Measurements from ENCODE around the gene IFIT1B. TPM values are rescaled to one million over a fixed set of nuclear protein-coding genes. Genes with fewer than 3 reads are reported as not detected.

Gene IFIT1B
- total and polyA plus RNA-seq, 4 donors: 0.21 to 3.7 TPM; not detected in 2

DNA sequence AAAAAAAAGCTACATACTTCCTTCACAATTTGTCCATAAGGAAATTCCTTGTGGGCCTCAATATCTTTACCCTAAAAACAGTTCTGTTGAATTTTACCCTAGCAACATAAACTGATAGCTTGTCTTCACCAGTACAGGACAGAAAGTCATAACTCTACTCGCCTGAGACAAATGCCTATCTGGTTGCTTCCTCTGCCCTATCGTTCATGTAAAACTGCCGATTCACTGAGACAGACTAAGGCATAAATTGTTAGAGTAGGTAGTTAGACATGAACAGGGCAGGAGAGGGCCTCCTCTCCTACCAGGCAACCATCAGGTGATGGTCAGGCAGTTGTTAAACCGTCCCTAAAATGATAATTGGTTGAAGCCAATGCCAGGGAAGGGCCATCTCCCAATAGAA, 25.1 kb upstream of the IFIT1B start:
- ATAC-seq (ENCODE audit: insufficient read depth, low FRiP score) (no peak), DNase-seq (no peak)
- no peaks in the 10 kb centered on the region for H3K9me3 ChIP-seq (ENCODE audit: control insufficient read depth in 4 of 4, insufficient read depth in 3 of 4, low read length in 3 of 4)
- H3K36me3 ChIP-seq (ENCODE audit: control insufficient read depth in 4 of 4, insufficient read depth in 4 of 4, low read length in 4 of 4): peaks cover 0 to 2% (median 0%) of the 10 kb centered on the region in 4 donors
- H3K4me1 ChIP-seq (ENCODE audit: control insufficient read depth in 5 of 5, insufficient read depth in 5 of 5, low read length in 5 of 5): peaks cover 5 to 62% (median 26%) of the 10 kb centered on the region in 5 donors
- TF ChIP-seq, protein P1, sequence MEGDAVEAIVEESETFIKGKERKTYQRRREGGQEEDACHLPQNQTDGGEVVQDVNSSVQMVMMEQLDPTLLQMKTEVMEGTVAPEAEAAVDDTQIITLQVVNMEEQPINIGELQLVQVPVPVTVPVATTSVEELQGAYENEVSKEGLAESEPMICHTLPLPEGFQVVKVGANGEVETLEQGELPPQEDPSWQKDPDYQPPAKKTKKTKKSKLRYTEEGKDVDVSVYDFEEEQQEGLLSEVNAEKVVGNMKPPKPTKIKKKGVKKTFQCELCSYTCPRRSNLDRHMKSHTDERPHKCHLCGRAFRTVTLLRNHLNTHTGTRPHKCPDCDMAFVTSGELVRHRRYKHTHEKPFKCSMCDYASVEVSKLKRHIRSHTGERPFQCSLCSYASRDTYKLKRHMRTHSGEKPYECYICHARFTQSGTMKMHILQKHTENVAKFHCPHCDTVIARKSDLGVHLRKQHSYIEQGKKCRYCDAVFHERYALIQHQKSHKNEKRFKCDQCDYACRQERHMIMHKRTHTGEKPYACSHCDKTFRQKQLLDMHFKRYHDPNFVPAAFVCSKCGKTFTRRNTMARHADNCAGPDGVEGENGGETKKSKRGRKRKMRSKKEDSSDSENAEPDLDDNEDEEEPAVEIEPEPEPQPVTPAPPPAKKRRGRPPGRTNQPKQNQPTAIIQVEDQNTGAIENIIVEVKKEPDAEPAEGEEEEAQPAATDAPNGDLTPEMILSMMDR (IDR thresholded peaks at IDR 0.05; ENCODE audit: control extremely low read depth, extremely low read depth): no peak
- H3K27ac ChIP-seq (ENCODE audit: low read depth in 1 of 2, low read length in 1 of 2): peak overlapping the region in 1 of 2 donors; percentile 55
- no peaks in the 10 kb centered on the region for H3K27me3 ChIP-seq (ENCODE audit: control insufficient read depth in 3 of 3, insufficient read depth in 3 of 3, low read length in 2 of 3)
- no peak overlapping the region for H3K9ac ChIP-seq (ENCODE audit: insufficient read depth in 1 of 2, low read length in 2 of 2)
- 80 to 85% methylated on average over 4 of the region's 4 CpGs for WGBS, 2 donors
- H3K4me3 ChIP-seq: no peak overlapping the region

GRCh38 chr10:89355394-89355931, 22.4 kb upstream of the IFIT1B start:
- ATAC-seq (ENCODE audit: insufficient read depth, low FRiP score) (no peak), DNase-seq (peak in 2 of 3 donors; percentile 67)
- no peak overlapping the region for H3K9ac ChIP-seq (ENCODE audit: insufficient read depth in 1 of 2, low read length in 2 of 2)
- 91 to 96% methylated on average over 2 of the region's 2 CpGs for WGBS, 2 donors
- H3K4me3 ChIP-seq: no peak overlapping the region
- peaks cover 2 to 41% (median 20%) of the 10 kb centered on the region in 5 donors for H3K4me1 ChIP-seq (ENCODE audit: control insufficient read depth in 5 of 5, insufficient read depth in 5 of 5, low read length in 5 of 5)
- TF ChIP-seq, protein P1 (IDR thresholded peaks at IDR 0.05; ENCODE audit: control extremely low read depth, extremely low read depth): no peak
- no peaks in the 10 kb centered on the region for H3K27me3 ChIP-seq (ENCODE audit: control insufficient read depth in 3 of 3, insufficient read depth in 3 of 3, low read length in 2 of 3)
- no peak overlapping the region for H3K27ac ChIP-seq (ENCODE audit: low read depth in 1 of 2, low read length in 1 of 2)
- no peaks in the 10 kb centered on the region for H3K9me3 ChIP-seq (ENCODE audit: control insufficient read depth in 4 of 4, insufficient read depth in 3 of 4, low read length in 3 of 4)
- peaks cover 0 to 2% (median 0%) of the 10 kb centered on the region in 4 donors for H3K36me3 ChIP-seq (ENCODE audit: control insufficient read depth in 4 of 4, insufficient read depth in 4 of 4, low read length in 4 of 4)

DNA sequence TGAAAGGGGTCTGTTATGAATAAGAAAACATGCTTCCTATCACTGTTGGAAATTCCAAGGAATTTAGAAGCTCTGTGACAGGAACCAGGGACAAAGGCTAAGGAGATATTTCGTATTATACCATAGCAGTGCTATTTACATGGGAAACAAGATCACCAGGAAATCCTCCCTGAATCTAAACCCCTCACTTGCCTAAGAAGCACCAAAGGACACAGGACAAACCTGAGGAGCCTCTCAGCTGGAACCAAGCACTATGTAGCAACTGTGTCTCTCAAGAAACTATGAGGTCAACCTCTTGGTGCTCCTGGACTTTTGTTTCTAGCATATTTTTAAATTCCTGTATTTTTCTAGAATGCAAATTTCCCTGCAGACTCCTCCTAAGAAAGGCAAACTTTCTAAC, 20.8 kb upstream of the IFIT1B start:
- H3K4me3 ChIP-seq: no peak overlapping the region
- H3K4me1 ChIP-seq (ENCODE audit: control insufficient read depth in 5 of 5, insufficient read depth in 5 of 5, low read length in 5 of 5): peaks cover 0 to 25% (median 4%) of the 10 kb centered on the region in 5 donors
- no peak overlapping the region for H3K27ac ChIP-seq (ENCODE audit: low read depth in 1 of 2, low read length in 1 of 2)
- TF ChIP-seq, protein P1 (IDR thresholded peaks at IDR 0.05; ENCODE audit: control extremely low read depth, extremely low read depth): no peak
- no peak overlapping the region for H3K9ac ChIP-seq (ENCODE audit: insufficient read depth in 1 of 2, low read length in 2 of 2)
- 62 to 79% methylated on average over 1 of the region's 1 CpG for WGBS, 2 donors
- peaks cover 0 to 2% (median 0%) of the 10 kb centered on the region in 4 donors for H3K36me3 ChIP-seq (ENCODE audit: control insufficient read depth in 4 of 4, insufficient read depth in 4 of 4, low read length in 4 of 4)
- no peaks in the 10 kb centered on the region for H3K27me3 ChIP-seq (ENCODE audit: control insufficient read depth in 3 of 3, insufficient read depth in 3 of 3, low read length in 2 of 3)
- DNase-seq (no peak), ATAC-seq (ENCODE audit: insufficient read depth, low FRiP score) (no peak)
- no peaks in the 10 kb centered on the region for H3K9me3 ChIP-seq (ENCODE audit: control insufficient read depth in 4 of 4, insufficient read depth in 3 of 4, low read length in 3 of 4)

DNA sequence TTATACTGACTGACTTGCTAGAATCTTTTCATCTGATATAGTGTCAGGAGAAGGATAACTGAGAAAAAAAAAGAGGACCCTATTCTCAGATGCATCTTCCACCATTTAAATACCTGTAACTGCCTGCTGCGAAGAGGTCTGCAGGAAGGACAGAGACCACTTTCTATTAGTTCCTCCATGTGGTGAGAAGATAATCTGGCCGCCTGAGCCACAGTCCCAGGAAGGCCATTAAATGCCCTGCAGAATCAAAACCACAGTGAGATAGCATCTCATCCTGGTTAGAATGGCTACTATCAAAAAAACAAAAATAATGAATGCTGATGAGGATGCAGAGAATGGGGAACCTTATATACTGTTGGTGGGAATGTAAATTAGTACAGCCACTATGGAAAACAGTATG, 19.9 kb upstream of the IFIT1B start:
- Histone ChIP-seq H3K27me3 (ENCODE audit: control insufficient read depth in 3 of 3, insufficient read depth in 3 of 3, low read length in 2 of 3) (no peaks in the 10 kb centered on the region), H3K4me3 (no peak overlapping the region), H3K9ac (ENCODE audit: insufficient read depth in 1 of 2, low read length in 2 of 2) (no peak overlapping the region), H3K4me1 (ENCODE audit: control insufficient read depth in 5 of 5, insufficient read depth in 5 of 5, low read length in 5 of 5) (peaks cover 0 to 19% (median 1%) of the 10 kb centered on the region in 5 donors), H3K27ac (ENCODE audit: low read depth in 1 of 2, low read length in 1 of 2) (no peak overlapping the region), H3K36me3 (ENCODE audit: control insufficient read depth in 4 of 4, insufficient read depth in 4 of 4, low read length in 4 of 4) (peaks cover 0 to 2% (median 0%) of the 10 kb centered on the region in 4 donors), H3K9me3 (ENCODE audit: control insufficient read depth in 4 of 4, insufficient read depth in 3 of 4, low read length in 3 of 4) (no peaks in the 10 kb centered on the region)
- TF ChIP-seq, protein P1 (IDR thresholded peaks at IDR 0.05; ENCODE audit: control extremely low read depth, extremely low read depth): no peak
- DNase-seq (no peak), ATAC-seq (ENCODE audit: insufficient read depth, low FRiP score) (no peak)
- WGBS, 2 donors: 34 to 64% methylated on average over 2 of the region's 2 CpGs

Measured in lung (tissue), 12 donors.